Pancreas (tissue), 10 donors: ENCODE results near the gene PCNT. TPM values are rescaled to one million over a fixed set of nuclear protein-coding genes. Genes with fewer than 3 reads are reported as not detected.

ENCODE experiments used
- ATAC-seq, 4 donors: fragments of 200-7000 bp; cut with Tn5 transposase; one replicate each; pipeline versions ENCODE4 v1.8.0 to v1.9.1; 2020; ENCODE audit warnings: mild to moderate bottlenecking in 4 of 4, moderate library complexity in 4 of 4
- DNase-seq, 6 donors: peaks; one replicate each; pipeline ENCODE4 v3.0.0-alpha.2; 2020
- FAIRE-seq: peaks from 2 replicates; lab custom pipeline; 2012; peaks lifted over from hg19 to GRCh38; lab: Jason Lieb, UNC
- H3K27ac ChIP-seq, 4 donors: fragments of 200-600 bp; sonication (generic); 1 replicate in 3 of 4; 2 replicates in 1 of 4; pipeline versions ENCODE4 v1.5.0 to v1.8.0; 2020
- H3K27me3 ChIP-seq, 4 donors: fragments of 200-600 bp; one replicate each; pipeline ENCODE4 v1.8.0; 2021
- H3K36me3 ChIP-seq, 3 donors: fragments of 200-600 bp; sonication (generic) in 1 of 3; one replicate each; pipeline versions ENCODE4 v1.5.0 to v1.8.0; 2020 to 2021
- H3K4me1 ChIP-seq, 3 donors: fragments of 200-600 bp; one replicate each; pipeline ENCODE4 v1.8.0; 2021
- H3K4me3 ChIP-seq, 4 donors: fragments of 200-600 bp; sonication (generic) in 2 of 4; one replicate each; pipeline versions ENCODE4 v1.5.0 to v1.8.0; 2020 to 2021
- H3K9me3 ChIP-seq, 4 donors: fragments of 200-600 bp; one replicate each; pipeline ENCODE4 v1.8.0; 2021
- CTCF ChIP-seq, 4 donors: fragments of 200-600 bp; sonication (generic) in 3 of 4; IDR thresholded peaks; one replicate each; pipeline versions ENCODE4 v1.5.0 to v1.8.0; 2021; ENCODE audit warnings: antibody characterized with exemption in 4 of 4
- WGBS, 2 donors: extraction: QIAGEN DNeasy Blood & Tissue Kit; methylation state at CpG; one replicate each; pipeline ENCODE4 v1.1.7; 2013; 5-methylcytosine and 5-hydroxymethylcytosine counted together
- intact Hi-C, 3 donors: fragments of 100-400 bp; cut with DNase I; formaldehyde crosslinking; loops; one replicate each; pipeline versions ENCODE4 v1.11.1 to v1.14.2; 2022
- polyA plus RNA-seq, 2 donors: library from polyadenylated mRNA; stranded (reverse); fragments of 200-250 nt; gene quantifications; one replicate each; pipeline ENCODE4 v1.2.3, GENCODE V29; 2013
- total RNA-seq, 6 donors: library from RNA; stranded (reverse); fragmentation: NEBNext Ultra II Directional in 4 of 6; extraction: Animal tissue kit (Norgen Biotek cat#: 25700) in 4 of 6; gene quantifications; one replicate each; pipeline versions ENCODE4 v1.2.1 to v1.2.4, GENCODE V29; 2021 to 2023
- donor health status: healthy with polysubstance abuse.
- donor health status: DM: no; HTN: no; CAD: no; lungs with moderate emphysema.
- donor health status: DM: no; HTN: no; CAD: no.
- donor health status: control.
- donor health status: control.
- donor health status: Bipolar disorder and iron deficiency.
- donor health status: DM: yes; HTN: yes; CAD: no.
- donor health status: DM: no; HTN: no; CAD: no.
- donor health status: DM: no; HTN: no; CAD: no.
- donor health status: DM: yes; HTN: yes; CAD: no.

The PCNT gene
- total and polyA plus RNA-seq, 8 donors, result 8.1 to 15.5 (median 12.1) TPM

GRCh38 chr21:46379691-46380090 is 55.7 kb downstream of the PCNT start:
- ATAC-seq (no peak), DNase-seq (no peak), FAIRE-seq (no peak)
- Histone ChIP-seq H3K4me3 (no peak overlapping the region), H3K9me3 (no peaks in the 10 kb centered on the region), H3K4me1 (no peaks in the 10 kb centered on the region), H3K27ac (no peak overlapping the region), H3K36me3 (no peaks in the 10 kb centered on the region), H3K27me3 (no peaks in the 10 kb centered on the region)
- no peak for TF ChIP-seq CTCF (IDR thresholded peaks at IDR 0.05)
- WGBS, 2 donors, result 95 to 96% methylated on average over 9 of the region's 9 CpGs
- intact Hi-C loops, result no loop called here

GRCh38 chr21:46381541-46381940 is 57.6 kb downstream of the PCNT start:
- TF ChIP-seq CTCF (IDR thresholded peaks at IDR 0.05), result no peak
- intact Hi-C loops, result no loop called here
- DNase-seq, result no peak
- Histone ChIP-seq H3K4me1 (no peaks in the 10 kb centered on the region), H3K36me3 (no peaks in the 10 kb centered on the region), H3K27me3 (no peaks in the 10 kb centered on the region), H3K27ac (no peak overlapping the region), H3K4me3 (no peak overlapping the region), H3K9me3 (no peaks in the 10 kb centered on the region)
- FAIRE-seq, result no peak
- WGBS, 2 donors, result 91 to 95% methylated on average over 5 of the region's 5 CpGs
- no peak for ATAC-seq

- Histone ChIP-seq H3K27me3 (no peaks in the 10 kb centered on the region), H3K4me1 (no peaks in the 10 kb centered on the region), H3K27ac (no peak overlapping the region), H3K36me3 (no peaks in the 10 kb centered on the region), H3K4me3 (no peak overlapping the region), H3K9me3 (no peaks in the 10 kb centered on the region)
- FAIRE-seq, result no peak
- no peak for TF ChIP-seq CTCF (IDR thresholded peaks at IDR 0.05)
- ATAC-seq, result no peak
- intact Hi-C loops, result no loop called here
- no peak for DNase-seq
- WGBS, 2 donors, result 97 to 99% methylated on average over 24 of the region's 24 CpGs
Observed at GRCh38 chr21:46384556-46384955, 60.6 kb downstream of the PCNT start.

- no peak for DNase-seq
- Histone ChIP-seq H3K27me3 (no peaks in the 10 kb centered on the region), H3K36me3 (no peaks in the 10 kb centered on the region), H3K4me1 (no peaks in the 10 kb centered on the region), H3K4me3 (no peak overlapping the region), H3K27ac (no peak overlapping the region), H3K9me3 (no peaks in the 10 kb centered on the region)
- no peak for FAIRE-seq
- intact Hi-C loops, result no loop called here
- ATAC-seq, result no peak
- no peak for TF ChIP-seq CTCF (IDR thresholded peaks at IDR 0.05)
- 89 to 92% methylated on average over 45 of the region's 45 CpGs for WGBS, 2 donors
Observed at GRCh38 chr21:46385846-46386733, 62.1 kb downstream of the PCNT start.

- Histone ChIP-seq H3K4me3 (no peak overlapping the region), H3K27ac (no peak overlapping the region), H3K4me1 (no peaks in the 10 kb centered on the region), H3K9me3 (no peaks in the 10 kb centered on the region), H3K36me3 (no peaks in the 10 kb centered on the region), H3K27me3 (no peaks in the 10 kb centered on the region)
- no peak for TF ChIP-seq CTCF (IDR thresholded peaks at IDR 0.05)
- WGBS, 2 donors, result 94 to 95% methylated on average over 13 of the region's 13 CpGs
- DNase-seq (no peak), ATAC-seq (no peak), FAIRE-seq (no peak)
- intact Hi-C loops, result no loop called here
Observed at GRCh38 chr21:46386734-46387088, 62.8 kb downstream of the PCNT start.
